ENCODE measurements around the gene ITGB1. TPM values are rescaled to one million over a fixed set of nuclear protein-coding genes. Genes with fewer than 3 reads are reported as not detected.

ITGB1 gene
- total and polyA plus RNA-seq, 2 experiments from 2014 or later = 317 to 439 TPM

DNA sequence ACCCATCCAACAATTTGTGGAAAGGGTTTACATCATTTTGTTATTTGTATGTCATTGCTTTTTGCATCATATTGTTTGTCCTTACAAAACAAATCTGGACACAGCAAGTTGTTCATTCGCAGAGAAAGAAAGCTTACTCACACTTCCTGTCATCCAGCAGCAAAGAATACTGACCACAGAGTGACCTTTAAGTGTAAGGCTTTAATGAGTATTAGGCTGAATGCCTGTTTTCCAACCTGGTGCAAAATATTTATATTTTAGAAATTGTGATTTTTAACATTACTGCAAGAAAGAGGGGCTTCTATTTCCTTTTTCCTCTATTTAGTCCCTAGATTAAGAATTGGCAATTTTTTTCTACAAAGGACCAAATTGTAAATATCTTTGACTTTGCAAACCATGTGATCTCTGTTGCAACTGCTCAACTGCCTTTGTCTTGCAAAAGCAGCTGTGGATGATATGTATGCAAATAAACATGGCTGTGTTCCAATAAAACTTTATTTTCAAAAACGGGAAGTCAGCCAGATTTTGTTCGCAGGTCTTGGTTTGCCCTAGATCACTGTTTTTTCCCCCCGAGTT lies 27.8 kb upstream of the ITGB1 start:
- ATAC-seq = no peak

More for the DNA sequence above, 27.8 kb upstream of the ITGB1 start:
- H3K27me3 ChIP-seq (ENCODE audit: insufficient read depth) = 0 out of 2 replicates have a peak, but pooled peaks cover 3% of the 10 kb centered on the region
- H3K4me3 Mint-ChIP-seq = no peak overlapping the region
- H3K4me2 ChIP-seq = no peak overlapping the region
- H3K4me1 Mint-ChIP-seq = peaks cover 38% of the 10 kb centered on the region
- TF ChIP-seq REST (IDR thresholded peaks at IDR 0.05; ENCODE audit: unreplicated experiment) (no peak), ZNF331 (CRISPR knock-in tag; IDR thresholded peaks at IDR 0.05; ENCODE audit: low read depth) (no peak), JUNB (IDR thresholded peaks at IDR 0.05; ENCODE audit: unreplicated experiment) (no peak), CTCF (conservative IDR thresholded peaks at IDR 0.05; ENCODE audit: low read depth in 2 of 2) (no peak), CREB1 (CRISPR knock-in tag; IDR thresholded peaks at IDR 0.05; ENCODE audit: low read depth) (no peak), POLR2AphosphoS5 (IDR thresholded peaks at IDR 0.05; ENCODE audit: low read depth) (no peak), STAT1 (IDR thresholded peaks at IDR 0.05; ENCODE audit: unreplicated experiment) (no peak), ZNF462 (CRISPR knock-in tag; IDR thresholded peaks at IDR 0.05) (no peak), NANOG (IDR thresholded peaks at IDR 0.05; ENCODE audit: borderline replicate concordance) (no peak), EZH2 (IDR thresholded peaks at IDR 0.05; ENCODE audit: low read depth, unreplicated experiment) (no peak), EZH2phosphoT487 (IDR thresholded peaks at IDR 0.05; ENCODE audit: unreplicated experiment) (no peak), ZNF114 (CRISPR knock-in tag; IDR thresholded peaks at IDR 0.05) (no peak)
- TF ChIP-seq, protein P1, sequence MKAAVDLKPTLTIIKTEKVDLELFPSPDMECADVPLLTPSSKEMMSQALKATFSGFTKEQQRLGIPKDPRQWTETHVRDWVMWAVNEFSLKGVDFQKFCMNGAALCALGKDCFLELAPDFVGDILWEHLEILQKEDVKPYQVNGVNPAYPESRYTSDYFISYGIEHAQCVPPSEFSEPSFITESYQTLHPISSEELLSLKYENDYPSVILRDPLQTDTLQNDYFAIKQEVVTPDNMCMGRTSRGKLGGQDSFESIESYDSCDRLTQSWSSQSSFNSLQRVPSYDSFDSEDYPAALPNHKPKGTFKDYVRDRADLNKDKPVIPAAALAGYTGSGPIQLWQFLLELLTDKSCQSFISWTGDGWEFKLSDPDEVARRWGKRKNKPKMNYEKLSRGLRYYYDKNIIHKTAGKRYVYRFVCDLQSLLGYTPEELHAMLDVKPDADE (IDR thresholded peaks at IDR 0.05) = no peak
- peak overlapping the region; percentile 77; the same call in 1 of the 2 replicates for H2AFZ ChIP-seq
- H4K20me1 ChIP-seq (replicated peaks; ENCODE audit: insufficient read depth) = no peaks in the 10 kb centered on the region
- H3K36me3 Mint-ChIP-seq (ENCODE audit: low read depth) = no peaks in the 10 kb centered on the region
- H3K27ac Mint-ChIP-seq = no peak overlapping the region
- H3K27me3 Mint-ChIP-seq (ENCODE audit: insufficient read depth, low read depth, poor library complexity) = peaks cover 2% of the 10 kb centered on the region
- no peaks in the 10 kb centered on the region for H3K79me2 ChIP-seq (replicated peaks; ENCODE audit: insufficient read depth)
- H3K4me1 ChIP-seq (ENCODE audit: insufficient read depth) = peaks cover 25% of the 10 kb centered on the region
- DNase-seq (ENCODE audit: low spot score) = no peak
- H3K4me3 ChIP-seq = no peak overlapping the region
- no peaks in the 10 kb centered on the region for H3K9me3 Mint-ChIP-seq
- H3K36me3 ChIP-seq (ENCODE audit: insufficient read depth) = no peaks in the 10 kb centered on the region
- H3K27ac ChIP-seq (ENCODE audit: low read depth) = no peak overlapping the region
- H3K9me2 ChIP-seq (ENCODE audit: insufficient read depth) = no peaks in the 10 kb centered on the region
- H3F3A ChIP-seq (replicated peaks; ENCODE audit: low read depth) = peaks cover 5% of the 10 kb centered on the region; the same call in 1 of the 2 replicates
